Gastrocnemius medialis (tissue), 4 donors: ENCODE data around the gene NEO1.

ENCODE experiments used
- CTCF ChIP-seq, 5 experiments: fragments of 450-650 bp in 3 of 5; fragments of 200-600 bp in 2 of 5; sonication (generic) in 2 of 5; IDR thresholded peaks in 4 of 5; conservative IDR thresholded peaks in 1 of 5; 1 replicate in 4 of 5; 2 replicates in 1 of 5; pipeline ENCODE4 v1.5.1; 2016 to 2019; ENCODE audit warnings: antibody characterized with exemption in 5 of 5, mild to moderate bottlenecking in 3 of 5, moderate library complexity in 3 of 5
- POLR2A ChIP-seq, 2 donors: fragments of 450-650 bp; IDR thresholded peaks; one replicate each; pipeline ENCODE4 v1.6.1; 2017; ENCODE audit warnings: antibody characterized with exemption in 2 of 2, mild to moderate bottlenecking in 2 of 2, moderate library complexity in 2 of 2

DNA sequence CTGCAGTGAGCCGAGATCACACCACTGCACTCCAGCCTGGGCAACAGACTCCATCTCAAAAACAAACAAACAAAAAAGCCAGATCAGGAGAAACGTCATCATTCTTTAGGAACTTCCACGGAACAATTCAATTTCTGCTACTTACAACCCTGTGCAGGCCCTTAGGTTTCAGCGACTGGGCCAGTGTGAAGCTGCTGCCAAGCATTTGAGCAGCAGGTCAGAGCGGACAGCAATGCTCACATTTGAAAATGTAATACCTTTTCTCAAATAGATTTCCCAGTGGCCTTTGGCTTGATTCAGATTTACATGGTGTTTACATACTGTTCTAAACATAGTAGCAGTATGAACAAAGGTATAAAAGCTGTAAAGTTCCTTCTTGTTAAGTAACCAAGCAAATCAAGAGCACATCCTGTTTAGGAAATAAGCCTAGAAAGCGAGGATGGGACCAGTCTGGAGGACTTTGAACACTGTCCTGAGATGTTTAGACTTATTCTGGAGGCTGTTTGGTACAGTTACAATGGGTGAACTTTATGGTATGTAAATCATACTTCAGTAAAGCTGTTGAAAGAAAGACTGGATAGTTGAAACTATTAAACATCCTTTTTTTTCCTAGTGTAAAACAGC, 175.3 kb downstream of the NEO1 start:
- TF ChIP-seq CTCF (IDR thresholded peaks at IDR 0.05 in 4 of 5, conservative IDR thresholded peaks at IDR 0.05 in 1 of 5) (no peak), POLR2A (IDR thresholded peaks at IDR 0.05) (no peak)
